K562 (cell line): ENCODE data around the gene TM4SF5. TPM values are rescaled to one million over a fixed set of nuclear protein-coding genes. Genes with fewer than 3 reads are reported as not detected.

Experiments
- ATAC-seq: fragments of 200-7000 bp; cut with Tn5 transposase; 3 replicates; pipeline ENCODE4 v1.9.1; 2020; ENCODE audit warnings: moderate library complexity
- BruUV-seq: library from RNA; stranded (reverse); fragments of 400-500 nt; replicated peaks from 2 replicates; lab custom pipeline; 2021; lab: Mats Ljungman, UMichigan
- CTCF ChIA-PET: fragments of 300-600 bp; formaldehyde crosslinking; extraction: SDS; loops from one replicate; lab custom pipeline; 2021; ENCODE audit warnings: low intra/inter-chr PET ratio; lab: Yijun Ruan, JAX
- POLR2A ChIA-PET: fragments of 300-600, 350-650 bp; sonication (Branson Sonifier 250); formaldehyde crosslinking; extraction: SDS; loops from one replicate; lab custom pipeline; 2021; ENCODE audit warnings: antibody characterized with exemption, inconsistent platforms; lab: Yijun Ruan, JAX
- DNase-seq, 4 experiments: peaks; one replicate each; pipeline versions ENCODE4 v3.0.0 to v3.0.0-alpha.2; 2011 to 2018; ENCODE audit warnings: low spot score in 3 of 4, mixed read lengths in 3 of 4; ENCODE audit errors: extremely low read depth in 1 of 4
- FAIRE-seq: peaks from 2 replicates; lab custom pipeline; 2011; peaks lifted over from hg19 to GRCh38; lab: Jason Lieb, UNC
- H2AFZ ChIP-seq: 2 replicates; pipeline ENCODE4 v1.6.0; 2011; ENCODE audit warnings: low read depth, low read length, control low read depth, inconsistent platforms
- H3K27ac ChIP-seq: fragments of 200-600 bp; 3 replicates; pipeline ENCODE4 v1.8.0; 2011; ENCODE audit warnings: low read depth, mild to moderate bottlenecking, control low read depth, inconsistent platforms, low read length, moderate library complexity, mixed read lengths; ENCODE audit errors: extremely low read depth
- H3K27me3 ChIP-seq, 2 experiments: fragments of 300-600 bp in 1 of 2; 2 replicates in 1 of 2; 3 replicates in 1 of 2; pipeline versions ENCODE4 v1.6.0 to v1.8.0; 2011; ENCODE audit warnings: inconsistent platforms in 2 of 2, low read length in 2 of 2, mild to moderate bottlenecking in 1 of 2, mixed read lengths in 1 of 2, moderate library complexity in 1 of 2; ENCODE audit not compliant: control insufficient read depth in 2 of 2, insufficient read depth in 2 of 2
- H3K36me3 ChIP-seq: fragments of 300-600 bp; 3 replicates; pipeline ENCODE4 v1.8.0; 2011; ENCODE audit warnings: mild to moderate bottlenecking, low read length, inconsistent platforms; ENCODE audit not compliant: control insufficient read depth, insufficient read depth
- H3K4me1 ChIP-seq, 2 experiments: fragments of 200-600 bp in 1 of 2; replicated peaks in 1 of 2; 2 replicates in 1 of 2; 3 replicates in 1 of 2; pipeline versions ENCODE4 v1.5.1 to v1.8.0; 2011; ENCODE audit warnings: inconsistent platforms in 2 of 2, low read length in 2 of 2, mild to moderate bottlenecking in 1 of 2, mixed read lengths in 1 of 2, moderate library complexity in 1 of 2; ENCODE audit not compliant: control insufficient read depth in 2 of 2, insufficient read depth in 2 of 2
- H3K4me2 ChIP-seq: 2 replicates; pipeline ENCODE4 v1.6.1; 2011; ENCODE audit warnings: low read length, control low read depth, inconsistent platforms, mixed read lengths; ENCODE audit not compliant: insufficient read depth
- H3K4me3 ChIP-seq: fragments of 200-600 bp; sonication (generic), shearing (Covaris generic); 2 replicates; pipeline ENCODE4 v1.5.1; 2016; ENCODE audit warnings: control low read depth, inconsistent platforms
- H3K79me2 ChIP-seq: fragments of 200-600 bp; 3 replicates; pipeline ENCODE4 v1.8.0; 2011; ENCODE audit warnings: low read length, inconsistent platforms; ENCODE audit not compliant: control insufficient read depth, insufficient read depth
- H3K9ac ChIP-seq, 2 experiments: 2 replicates each; pipeline versions ENCODE4 v1.6.0 to v1.6.1; 2011; ENCODE audit warnings: low read depth in 2 of 2, low read length in 2 of 2, control low read depth in 1 of 2, inconsistent platforms in 1 of 2, mild to moderate bottlenecking in 1 of 2, mixed read lengths in 1 of 2; ENCODE audit not compliant: insufficient read depth in 1 of 2
- H3K9me1 ChIP-seq: one replicate; pipeline ENCODE4 v1.6.0; 2011; ENCODE audit warnings: inconsistent platforms, mild to moderate bottlenecking, low read length, moderate library complexity; ENCODE audit not compliant: control insufficient read depth, insufficient read depth
- H3K9me3 ChIP-seq: replicated peaks from 2 replicates; pipeline ENCODE4 v1.5.1; 2011; ENCODE audit warnings: low read depth, low read length, inconsistent platforms; ENCODE audit not compliant: control insufficient read depth, insufficient read depth
- H4K20me1 ChIP-seq: replicated peaks from 2 replicates; pipeline ENCODE4 v1.6.1; 2011; ENCODE audit warnings: low read length, inconsistent platforms, mixed read lengths; ENCODE audit not compliant: control insufficient read depth, insufficient read depth
- ELF4 ChIP-seq: fragments of 450-650 bp; formaldehyde crosslinking; IDR thresholded peaks from 2 replicates; pipeline ENCODE4 v1.4.0; 2022; ENCODE audit warnings: missing genetic modification characterization
- HNRNPL ChIP-seq: fragments of 200-400 bp; formaldehyde crosslinking; IDR thresholded peaks from 2 replicates; pipeline ENCODE4 v1.6.1; 2017; ENCODE audit warnings: low read depth, mild to moderate bottlenecking, low read length
- NR3C1 ChIP-seq: sonication (generic); formaldehyde crosslinking; IDR thresholded peaks from 2 replicates; pipeline ENCODE4 v1.8.1; 2022; ENCODE audit warnings: missing genetic modification reagents
- NRF1 ChIP-seq, 2 experiments: fragments of 450-650 bp; IDR thresholded peaks in 1 of 2; conservative IDR thresholded peaks in 1 of 2; 2 replicates each; pipeline ENCODE4 v1.6.1; 2014; ENCODE audit warnings: mild to moderate bottlenecking in 2 of 2
- PML ChIP-seq: IDR thresholded peaks from 2 replicates; pipeline ENCODE4 v1.6.1; 2012; ENCODE audit warnings: low read length, inconsistent platforms
- SMAD3 ChIP-seq: fragments of 450-650 bp; formaldehyde crosslinking; conservative IDR thresholded peaks from 2 replicates; pipeline ENCODE4 v1.4.0; 2020; ENCODE audit warnings: mild to moderate bottlenecking
- SNRNP70 ChIP-seq: fragments of 200-400 bp; formaldehyde crosslinking; optimal IDR thresholded peaks from 2 replicates; pipeline ENCODE3; 2017; ENCODE audit warnings: low read depth, low read length
- TCFL5 ChIP-seq: fragments of 250-450 bp; sonication (Bioruptor Pico); conservative IDR thresholded peaks from 2 replicates; pipeline ENCODE4 v1.6.1; 2021; ENCODE audit warnings: mild to moderate bottlenecking, moderate library complexity, matching md5 sums
- ZC3H4 ChIP-seq: sonication (generic); formaldehyde crosslinking; IDR thresholded peaks from 2 replicates; pipeline ENCODE4 v1.9.0; 2021; ENCODE audit warnings: missing genetic modification reagents, borderline replicate concordance
- ZNF57 ChIP-seq: fragments of 450-650 bp; formaldehyde crosslinking; IDR thresholded peaks from 2 replicates; pipeline ENCODE4 v1.4.0; 2020; ENCODE audit warnings: mild to moderate bottlenecking, moderate library complexity
- WGBS: fragments of 100-300 bp; shearing (Covaris generic); methylation state at CpG from one replicate; pipeline ENCODE4 v1.1.6; 2016; ENCODE audit warnings: low coverage, mixed read lengths; ENCODE audit not compliant: insufficient coverage; ENCODE audit errors: missing lambda C conversion rate; 5-methylcytosine and 5-hydroxymethylcytosine counted together
- in situ Hi-C: fragments of 300-500 bp; cut with MboI; formaldehyde crosslinking; loops from 4 replicates; pipeline ENCODE4 v1.15.0; 2018; ENCODE audit warnings: inconsistent platforms, mixed read lengths
- intact Hi-C: fragments of 100-400 bp; cut with micrococcal nuclease; formaldehyde crosslinking; loops from 2 replicates; pipeline ENCODE4 v1.14.2; 2022
- polyA plus RNA-seq, 8 experiments: library from polyadenylated mRNA; depleted of rRNA in 4 of 8; stranded (reverse) in 5 of 8; unstranded in 3 of 8; fragments of >200 nt; fragmentation: Nextera tagmentation in 2 of 8; fragmentation: Illumina TruSeq in 1 of 8; extraction: Ambion mirVana in 2 of 8; extraction: Trizol in 1 of 8; gene quantifications; 2 replicates each; pipeline versions ENCODE4 v1.2.1 to v1.2.3, GENCODE V29; 2011 to 2014; ENCODE audit warnings: inconsistent platforms in 1 of 8, missing spikeins in 1 of 8
- total RNA-seq, 7 experiments: library from RNA; depleted of rRNA in 6 of 7; stranded (reverse); fragments of >200 nt in 6 of 7; fragmentation: Illumina TruSeq in 2 of 7; extraction: Trizol in 2 of 7; gene quantifications; 2 replicates each; pipeline versions ENCODE4 v1.2.1 to v1.2.3, GENCODE V29; 2011 to 2021; ENCODE audit warnings: low replicate concordance in 1 of 7
- TF ChIP-seq, protein P1 (sequence below): fragments of 450-650 bp; formaldehyde crosslinking; IDR thresholded peaks from 2 replicates; pipeline ENCODE4 v1.4.0; 2022; ENCODE audit warnings: mild to moderate bottlenecking, moderate library complexity

Gene TM4SF5
- total and polyA plus RNA-seq, 9 of the 15 experiments (the other 6 are each of a cell fraction or from before 2014, with no cell fraction given) = not detected

DNA sequence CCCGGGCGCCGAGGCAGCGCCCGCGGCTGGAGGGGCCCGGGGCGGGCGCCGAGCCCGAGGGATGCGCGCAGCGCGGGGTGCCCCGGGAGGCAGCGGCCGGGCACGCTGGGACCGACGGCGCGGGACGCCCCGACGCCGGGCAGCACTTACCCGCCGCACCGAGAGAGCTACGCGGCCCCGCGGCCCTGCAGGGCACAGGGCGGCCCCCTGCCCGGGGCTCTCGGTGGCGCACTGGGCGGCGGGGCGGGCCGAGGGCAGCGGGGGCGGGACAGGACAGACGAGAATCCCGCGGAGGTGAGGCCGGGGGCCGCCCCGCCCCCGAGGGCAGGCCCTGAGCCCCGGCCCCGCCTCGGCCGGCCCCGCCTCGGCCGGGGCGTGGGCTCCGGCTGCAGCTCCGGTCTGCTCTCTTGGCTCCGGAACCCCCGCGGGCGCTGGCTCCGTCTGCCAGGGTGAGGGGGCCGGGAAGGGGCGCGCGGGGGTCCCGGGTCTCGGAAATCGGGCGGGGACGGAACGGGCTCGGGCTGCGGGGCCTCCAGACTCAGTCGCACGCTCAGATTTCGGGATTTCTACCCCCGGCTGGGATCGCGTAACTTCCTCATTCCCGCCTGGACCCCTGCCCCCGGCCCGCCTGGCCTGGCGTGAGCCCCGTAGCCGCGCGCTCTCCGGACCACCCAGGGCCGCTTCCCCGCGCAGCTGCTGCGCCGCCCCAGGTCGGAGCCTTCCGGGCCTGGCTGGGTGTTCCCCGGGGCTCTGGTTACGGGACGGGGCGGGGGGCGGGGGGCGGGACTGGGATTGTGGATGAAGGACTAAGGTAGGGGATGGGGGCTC lies 35.3 kb downstream of the TM4SF5 start, which contains the start of gene PLD2 (continued):
- TF ChIP-seq HNRNPL (0 out of 2 replicates have a peak, but pooled peaks have one; percentile 67), ZC3H4 (no peak), NRF1 (conservative IDR thresholded peaks at IDR 0.05 in 1 of 2, IDR thresholded peaks at IDR 0.05 in 1 of 2) (peak in 1 of 2 experiments; percentile 11; a peak in 1 of 4 replicates)

DNA sequence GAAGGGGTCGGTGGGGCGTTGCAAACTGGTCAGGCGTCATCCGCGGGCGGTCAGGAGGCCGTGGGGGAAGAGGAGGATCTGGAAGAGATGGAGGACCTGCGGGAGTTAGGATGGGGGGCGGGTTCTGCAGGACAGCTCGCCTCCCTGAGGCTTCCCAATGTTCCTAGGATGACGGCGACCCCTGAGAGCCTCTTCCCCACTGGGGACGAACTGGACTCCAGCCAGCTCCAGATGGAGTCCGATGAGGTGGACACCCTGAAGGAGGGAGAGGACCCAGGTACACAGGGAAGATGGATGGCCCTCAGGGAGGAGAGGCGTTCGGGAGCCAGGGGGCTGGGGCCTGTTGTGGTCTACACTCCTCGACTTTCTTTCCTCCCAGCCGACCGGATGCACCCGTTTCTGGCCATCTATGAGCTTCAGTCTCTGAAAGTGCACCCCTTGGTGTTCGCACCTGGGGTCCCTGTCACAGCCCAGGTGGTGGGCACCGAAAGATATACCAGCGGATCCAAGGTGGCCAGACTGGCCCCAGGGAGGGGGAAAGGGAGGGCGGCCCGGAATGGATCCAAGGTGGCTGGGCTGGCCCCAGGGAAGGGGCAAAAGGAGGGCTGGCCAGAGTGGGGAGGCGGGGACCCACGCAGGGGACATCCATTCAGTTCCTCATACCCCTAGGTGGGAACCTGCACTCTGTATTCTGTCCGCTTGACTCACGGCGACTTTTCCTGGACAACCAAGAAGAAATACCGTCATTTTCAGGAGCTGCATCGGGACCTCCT lies 36.1 kb downstream of the TM4SF5 start:
- Histone ChIP-seq H4K20me1 (no peaks in the 10 kb centered on the region; the same call in 1 of the 2 replicates), H3K9me1 (no peaks in the 10 kb centered on the region), H3K4me1 (peaks cover 3 to 22% of the 10 kb centered on the region in 2 experiments; a peak in 3 of 5 replicates), H3K4me3 (peak overlapping the region; percentile 52), H3K36me3 (no peaks in the 10 kb centered on the region), H3K79me2 (no peaks in the 10 kb centered on the region), H2AFZ (no peak overlapping the region), H3K4me2 (no peak overlapping the region), H3K9ac (peak overlapping the region in 1 of 2 experiments; percentile 65; a peak in 2 of 4 replicates), H3K27ac (no peak overlapping the region), H3K27me3 (no peaks in the 10 kb centered on the region), H3K9me3 (no peaks in the 10 kb centered on the region)
- no TSS peak for BruUV-seq
- no peak for TF ChIP-seq TCFL5 (CRISPR knock-in tag)
- no peak for TF ChIP-seq PML
- no peak for TF ChIP-seq SNRNP70
- TF ChIP-seq ZNF57 (CRISPR knock-in tag) = no peak
- TF ChIP-seq SMAD3 (CRISPR knock-in tag) = no peak
- TF ChIP-seq ELF4 (CRISPR knock-in tag) = no peak
- no peak for TF ChIP-seq NR3C1 (CRISPR knock-in tag)
- TF ChIP-seq, protein P1, sequence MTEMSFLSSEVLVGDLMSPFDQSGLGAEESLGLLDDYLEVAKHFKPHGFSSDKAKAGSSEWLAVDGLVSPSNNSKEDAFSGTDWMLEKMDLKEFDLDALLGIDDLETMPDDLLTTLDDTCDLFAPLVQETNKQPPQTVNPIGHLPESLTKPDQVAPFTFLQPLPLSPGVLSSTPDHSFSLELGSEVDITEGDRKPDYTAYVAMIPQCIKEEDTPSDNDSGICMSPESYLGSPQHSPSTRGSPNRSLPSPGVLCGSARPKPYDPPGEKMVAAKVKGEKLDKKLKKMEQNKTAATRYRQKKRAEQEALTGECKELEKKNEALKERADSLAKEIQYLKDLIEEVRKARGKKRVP (CRISPR knock-in tag) = no peak
- ChIA-PET POLR2A (interaction anchor here (0.6 kb wide), 1 partner anchor 105 kb away, joined by 4 read pairs; no protein-coding TSS in a partner anchor), CTCF (no interaction called here)
- FAIRE-seq = no peak
- in situ Hi-C loops = no loop called here
- 26% methylated on average over 15 of the region's 32 CpGs for WGBS
- intact Hi-C loops = no loop called here
- no peak for DNase-seq
- no peak for ATAC-seq
